ENCODE data around the gene AKR1B1. TPM values are rescaled to one million over a fixed set of nuclear protein-coding genes. Genes with fewer than 3 reads are reported as not detected.

The AKR1B1 gene
- total RNA-seq, 2 experiments from 2014 or later, result 97.8 to 102 TPM

DNA sequence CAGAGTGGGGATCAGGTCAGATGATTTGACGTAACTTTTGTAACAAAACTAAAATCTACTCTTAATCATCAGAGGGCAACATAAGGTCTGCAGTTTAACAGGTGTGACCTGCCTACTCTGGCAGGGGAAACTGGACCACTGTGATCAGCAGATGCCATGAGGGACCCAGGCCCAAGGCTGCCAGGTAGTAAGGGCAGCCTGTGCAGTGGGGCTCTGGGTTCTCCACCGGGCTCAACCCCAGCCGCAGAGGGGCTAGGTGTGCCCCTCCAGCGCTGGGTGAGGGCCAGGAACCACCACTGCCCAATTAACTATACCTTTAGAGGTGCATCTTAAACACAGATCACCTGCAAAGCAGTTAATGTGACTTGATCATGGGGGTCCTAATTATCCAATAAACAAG lies 17.6 kb downstream of the AKR1B1 start:
- Mint-ChIP-seq H3K4me1 (ENCODE audit: low read depth) (no peaks in the 10 kb centered on the region), H3K27ac (no peak overlapping the region), H3K9me3 (peaks cover 6% of the 10 kb centered on the region), H3K27me3 (no peaks in the 10 kb centered on the region), H3K4me3 (no peak overlapping the region), H3K36me3 (peaks cover 67% of the 10 kb centered on the region)
- CTCF ChIA-PET, result no interaction called here
- POLR2A ChIA-PET, result no interaction called here
- no peak for DNase-seq
- intact Hi-C loops (cut with micrococcal nuclease), result no loop called here

DNA sequence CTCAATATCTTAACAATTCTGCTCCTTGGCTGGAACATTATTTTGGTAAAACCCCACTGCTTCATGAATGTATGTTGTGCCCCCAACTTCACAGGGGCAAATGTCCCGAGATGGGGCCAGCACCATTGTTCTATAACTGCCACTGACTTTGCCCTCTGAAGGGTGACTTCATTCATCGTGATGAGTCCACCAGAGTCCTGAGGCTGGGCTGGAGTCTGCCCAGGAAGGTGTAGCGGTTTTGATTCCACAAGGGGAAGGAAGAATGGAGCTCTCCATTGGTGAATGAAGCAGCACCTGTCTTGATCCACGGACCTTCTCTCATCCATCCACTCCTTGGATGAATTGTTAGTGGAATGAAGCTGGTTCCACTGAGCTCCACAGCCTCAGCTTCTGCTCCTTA lies 18.4 kb downstream of the AKR1B1 start:
- H3K27me3 Mint-ChIP-seq, result no peaks in the 10 kb centered on the region
- POLR2A ChIA-PET, result no interaction called here

DNA sequence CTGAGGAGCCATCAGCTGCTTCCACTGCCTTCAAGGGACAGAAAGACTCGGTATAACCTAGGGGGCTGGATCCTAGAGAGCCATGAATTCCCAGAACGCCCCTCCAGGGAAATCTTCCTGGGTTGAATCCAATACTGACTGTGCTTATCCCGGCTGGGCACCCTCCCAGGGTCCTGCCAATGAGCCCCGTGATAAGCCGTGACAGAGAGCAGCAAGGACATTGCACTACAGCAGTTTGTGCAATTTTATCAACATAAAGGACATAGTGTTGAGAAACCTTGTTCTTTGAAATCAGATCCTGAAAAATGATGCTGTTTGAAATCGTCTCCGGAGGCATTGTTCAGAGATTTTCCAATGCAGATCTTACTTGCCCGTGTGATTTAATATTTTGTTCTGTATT lies 18.8 kb downstream of the AKR1B1 start:
- Mint-ChIP-seq H3K36me3 (peaks cover 57% of the 10 kb centered on the region), H3K9me3 (peaks cover 6% of the 10 kb centered on the region), H3K4me1 (ENCODE audit: low read depth) (no peaks in the 10 kb centered on the region), H3K27me3 (no peaks in the 10 kb centered on the region), H3K27ac (no peak overlapping the region), H3K4me3 (no peak overlapping the region)
- intact Hi-C loops (cut with micrococcal nuclease), result no loop called here
- DNase-seq, result no peak
- ChIA-PET CTCF (no interaction called here), POLR2A (no interaction called here)

More for the DNA sequence above, 18.4 kb downstream of the AKR1B1 start:
- Mint-ChIP-seq H3K4me1 (ENCODE audit: low read depth) (no peaks in the 10 kb centered on the region), H3K36me3 (peaks cover 61% of the 10 kb centered on the region), H3K9me3 (peaks cover 6% of the 10 kb centered on the region), H3K4me3 (no peak overlapping the region), H3K27ac (no peak overlapping the region)
- CTCF ChIA-PET, result no interaction called here
- intact Hi-C loops (cut with micrococcal nuclease), result no loop called here
- DNase-seq, result no peak

DNA sequence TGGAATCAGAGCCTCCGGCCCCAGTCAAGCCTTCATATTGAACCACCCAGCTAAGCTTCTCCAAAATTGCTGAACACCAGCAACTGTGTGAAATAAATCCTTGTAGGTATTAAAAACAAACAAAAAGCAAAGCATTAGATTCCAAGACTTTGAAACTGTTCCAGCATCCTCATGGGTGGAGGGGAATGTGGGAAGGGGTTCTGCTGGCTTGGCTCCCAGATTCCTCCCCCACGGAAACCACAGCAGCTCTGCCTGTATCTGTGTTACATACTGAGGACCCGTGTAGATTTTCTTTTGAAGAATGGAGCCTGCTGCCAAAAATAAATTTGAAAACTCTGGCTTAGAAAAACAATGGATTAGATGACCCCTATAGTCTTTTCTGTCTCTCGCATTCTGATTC lies 20.0 kb downstream of the AKR1B1 start:
- POLR2A ChIA-PET, result no interaction called here
- H3K36me3 Mint-ChIP-seq, result peaks cover 45% of the 10 kb centered on the region
- peaks cover 6% of the 10 kb centered on the region for H3K9me3 Mint-ChIP-seq
- CTCF ChIA-PET, result no interaction called here
- H3K4me3 Mint-ChIP-seq, result no peak overlapping the region
- intact Hi-C loops (cut with micrococcal nuclease), result no loop called here
- H3K27ac Mint-ChIP-seq, result no peak overlapping the region
- no peaks in the 10 kb centered on the region for H3K27me3 Mint-ChIP-seq
- H3K4me1 Mint-ChIP-seq (ENCODE audit: low read depth), result no peaks in the 10 kb centered on the region
- DNase-seq, result no peak

DNA sequence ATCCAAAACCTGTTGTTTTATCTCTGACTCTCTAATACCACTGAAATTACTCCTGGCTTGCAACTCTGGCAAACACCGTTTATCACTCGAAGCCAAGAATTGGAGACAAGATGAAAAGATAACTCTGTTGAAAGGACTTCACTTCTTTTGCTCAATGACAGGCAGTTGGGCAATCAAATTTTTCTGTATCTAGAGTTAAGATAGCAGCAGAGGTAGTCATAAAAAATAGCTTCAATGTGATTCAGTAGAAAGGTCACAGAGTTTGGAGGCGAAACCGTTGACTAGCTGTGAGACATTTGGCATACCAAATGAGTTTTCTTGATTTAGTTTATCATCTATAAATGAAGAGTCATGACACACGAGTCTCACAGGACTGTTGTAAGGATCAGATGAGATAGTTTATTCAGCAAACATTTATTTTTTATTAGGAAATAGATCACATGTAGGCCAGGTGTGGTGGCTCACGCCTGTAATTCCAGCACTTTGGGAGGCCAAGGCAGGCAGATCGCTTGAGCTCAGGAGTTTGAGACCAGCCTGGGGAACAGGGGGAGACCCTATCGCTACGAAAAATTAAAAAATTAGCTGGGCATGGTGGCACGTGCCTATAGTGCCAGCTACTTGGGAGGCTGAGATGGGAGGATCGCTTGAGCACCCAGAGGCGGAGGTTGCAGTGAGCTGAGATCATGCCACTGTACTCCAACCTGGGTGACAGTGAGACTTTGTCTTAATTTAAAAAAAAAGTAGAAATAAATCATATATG lies 23.6 kb downstream of the AKR1B1 start:
- no peak for DNase-seq
- Mint-ChIP-seq H3K27me3 (no peaks in the 10 kb centered on the region), H3K36me3 (peaks cover 15% of the 10 kb centered on the region), H3K27ac (no peak overlapping the region), H3K9me3 (peaks cover 6% of the 10 kb centered on the region), H3K4me3 (no peak overlapping the region), H3K4me1 (ENCODE audit: low read depth) (peaks cover 13% of the 10 kb centered on the region)
- intact Hi-C loops (cut with micrococcal nuclease), result no loop called here
- ChIA-PET POLR2A (no interaction called here), CTCF (interaction anchor here (0.7 to 1.6 kb wide), 4 partner anchors 23 to 113 kb away, joined by 3 to 6 read pairs (median 4); no protein-coding TSS in a partner anchor)

DNA sequence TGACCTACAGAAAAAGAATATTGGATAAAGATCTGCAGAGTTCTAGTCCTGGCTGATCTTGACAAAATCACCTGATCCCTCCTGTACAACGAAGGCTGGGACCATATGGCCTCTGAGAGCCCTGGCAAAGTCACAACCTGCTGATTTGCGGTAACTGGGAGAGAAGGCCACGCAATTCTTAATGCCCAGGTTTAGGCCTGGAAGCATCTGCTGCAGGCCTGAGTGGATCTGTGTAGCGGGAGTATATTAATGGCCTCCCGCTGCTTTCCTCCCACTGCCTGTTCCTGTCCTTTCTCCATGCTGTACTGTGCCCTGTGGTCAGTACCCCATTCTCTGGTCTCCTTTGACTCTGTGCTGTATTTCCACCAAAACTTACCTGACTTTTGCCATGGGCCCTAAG lies 24.2 kb downstream of the AKR1B1 start:
- intact Hi-C loops (cut with micrococcal nuclease), result no loop called here
- Mint-ChIP-seq H3K27me3 (no peaks in the 10 kb centered on the region), H3K36me3 (peaks cover 10% of the 10 kb centered on the region), H3K27ac (no peak overlapping the region), H3K9me3 (peaks cover 6% of the 10 kb centered on the region), H3K4me3 (no peak overlapping the region), H3K4me1 (ENCODE audit: low read depth) (peaks cover 13% of the 10 kb centered on the region)
- DNase-seq, result no peak
- POLR2A ChIA-PET, result no interaction called here
- CTCF ChIA-PET, result interaction anchor here (0.7 to 1.6 kb wide), 3 partner anchors 23 to 113 kb away, joined by 3 to 5 read pairs (median 3); no protein-coding TSS in a partner anchor

DNA sequence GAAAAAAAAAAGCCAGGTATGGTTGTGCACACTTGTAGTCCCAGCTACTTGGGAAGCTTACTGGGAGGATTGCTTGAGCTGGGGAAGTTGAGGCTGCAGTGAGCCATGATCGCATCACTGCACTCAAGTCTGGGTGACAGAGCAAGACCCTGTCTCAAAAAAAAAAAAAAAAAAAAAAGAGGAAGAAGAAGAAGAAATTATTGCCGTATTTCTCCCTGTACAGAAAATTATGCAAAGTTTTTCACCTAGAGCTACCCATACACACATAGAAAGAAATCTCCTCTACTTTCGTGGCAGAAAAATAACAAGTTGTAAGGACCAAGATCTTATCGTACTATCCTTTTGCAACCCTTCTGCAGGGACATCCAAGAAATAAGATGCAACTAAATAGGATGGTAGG lies 25.5 kb downstream of the AKR1B1 start:
- peaks cover under 1% of the 10 kb centered on the region for H3K36me3 Mint-ChIP-seq
- ChIA-PET POLR2A (interaction anchor here (1.2 kb wide), 1 partner anchor 117 kb away, joined by 5 read pairs; the partner anchor contains the start of gene SLC35B4), CTCF (interaction anchor here (0.6 to 2.6 kb wide), 21 partner anchors 10 to 611 kb away, joined by 3 to 92 read pairs (median 6); partner anchors contain the start of genes AGBL3, AKR1B1 and AKR1B15)
- intact Hi-C loops (cut with micrococcal nuclease), result loop anchor here (2.0 kb wide), 2 partner anchors 117 to 321 kb away; partner anchors contain the start of gene SLC35B4
- DNase-seq, result no peak
- no peaks in the 10 kb centered on the region for H3K27me3 Mint-ChIP-seq
- peaks cover 3% of the 10 kb centered on the region for H3K9me3 Mint-ChIP-seq
- H3K27ac Mint-ChIP-seq, result no peak overlapping the region
- H3K4me1 Mint-ChIP-seq (ENCODE audit: low read depth), result peaks cover 13% of the 10 kb centered on the region
- no peak overlapping the region for H3K4me3 Mint-ChIP-seq

DNA sequence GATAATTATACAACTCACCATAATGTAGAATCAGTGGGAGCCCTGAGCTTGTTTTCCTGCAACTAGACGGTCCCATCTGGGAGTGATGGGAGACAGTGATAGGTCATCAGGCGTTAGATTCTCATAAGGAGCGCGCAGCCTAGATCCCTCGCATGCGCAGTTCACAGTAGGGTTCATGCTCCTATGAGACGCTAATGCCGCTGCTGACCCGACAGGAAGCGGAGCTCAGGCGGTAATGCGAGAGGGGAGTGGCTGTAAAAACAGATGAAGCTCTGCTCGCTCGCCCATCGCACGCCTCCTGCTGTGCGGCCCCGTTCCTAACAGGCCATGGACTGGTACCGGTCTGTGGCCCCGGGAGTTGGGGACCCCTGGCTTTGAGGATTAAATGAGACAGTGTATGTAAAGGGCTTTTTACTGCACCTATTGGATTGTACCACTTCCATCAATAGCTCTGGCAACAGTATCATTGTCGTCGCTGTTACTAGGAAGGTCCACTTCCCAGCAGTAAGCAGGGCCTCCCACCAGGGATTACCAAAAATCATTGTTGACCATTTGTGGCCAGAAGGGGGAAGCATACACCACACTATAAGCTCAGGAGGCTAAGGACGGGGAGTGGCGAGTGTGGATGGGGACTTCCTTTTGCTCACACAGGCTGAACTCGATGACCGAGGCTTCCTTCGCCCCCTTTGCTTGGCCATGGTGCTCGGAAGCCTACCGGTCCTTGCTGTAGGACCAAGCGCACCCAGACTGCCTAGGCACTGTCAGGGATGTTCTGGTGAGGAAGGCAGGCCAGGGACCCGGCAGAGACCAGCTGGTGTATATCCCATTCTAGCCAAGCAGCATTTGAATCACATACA lies 26.4 kb downstream of the AKR1B1 start:
- peaks cover under 1% of the 10 kb centered on the region for H3K9me3 Mint-ChIP-seq
- ChIA-PET CTCF (interaction anchor here (0.5 to 2.6 kb wide), 39 partner anchors 11 to 554 kb away, joined by 3 to 92 read pairs (median 4); partner anchors contain the start of genes AGBL3, AKR1B1, AKR1B15 and BPGM), POLR2A (interaction anchor here (1.2 kb wide), 1 partner anchor 116 kb away, joined by 5 read pairs; the partner anchor contains the start of gene SLC35B4)
- H3K27ac Mint-ChIP-seq, result peak overlapping the region; percentile 80
- H3K27me3 Mint-ChIP-seq, result no peaks in the 10 kb centered on the region
- DNase-seq, result peak; percentile 81
- no peaks in the 10 kb centered on the region for H3K36me3 Mint-ChIP-seq
- H3K4me1 Mint-ChIP-seq (ENCODE audit: low read depth), result peaks cover 13% of the 10 kb centered on the region
- peak overlapping the region; percentile 70 for H3K4me3 Mint-ChIP-seq
- intact Hi-C loops (cut with micrococcal nuclease), result loop anchor here (1.0 to 2.0 kb wide), 6 partner anchors 27 to 322 kb away; partner anchors contain the start of genes AKR1B1 and SLC35B4

DNA sequence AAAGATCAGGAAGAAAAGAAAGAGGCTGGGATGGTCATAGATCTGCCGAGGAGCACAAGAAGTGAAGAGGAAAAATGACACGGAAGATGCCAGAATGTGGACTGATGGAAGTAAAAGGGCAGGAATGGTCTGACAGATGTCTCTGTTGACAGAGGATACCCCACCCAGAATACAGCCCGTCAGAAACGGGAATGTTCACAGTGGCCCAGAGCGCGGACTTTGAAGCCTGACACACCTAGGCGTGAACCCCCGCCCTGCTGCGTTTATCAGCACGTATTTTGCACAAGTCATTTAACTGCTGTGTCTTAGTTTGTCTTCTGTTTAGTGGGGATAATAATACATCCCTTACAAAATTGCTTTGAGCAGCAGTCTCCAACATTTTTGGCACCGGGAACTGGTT lies 27.1 kb downstream of the AKR1B1 start:
- Mint-ChIP-seq H3K36me3 (no peaks in the 10 kb centered on the region), H3K4me3 (peak overlapping the region; percentile 70), H3K27me3 (no peaks in the 10 kb centered on the region), H3K9me3 (no peaks in the 10 kb centered on the region), H3K27ac (no peak overlapping the region), H3K4me1 (ENCODE audit: low read depth) (peaks cover 13% of the 10 kb centered on the region)
- intact Hi-C loops (cut with micrococcal nuclease), result loop anchor here (1.0 to 2.0 kb wide), 6 partner anchors 27 to 323 kb away; partner anchors contain the start of genes AKR1B1 and SLC35B4
- DNase-seq, result no peak
- ChIA-PET CTCF (interaction anchor here (0.5 to 2.6 kb wide), 27 partner anchors 11 to 555 kb away, joined by 3 to 92 read pairs (median 5); partner anchors contain the start of genes AGBL3, AKR1B1, AKR1B15 and BPGM), POLR2A (no interaction called here)

DNA sequence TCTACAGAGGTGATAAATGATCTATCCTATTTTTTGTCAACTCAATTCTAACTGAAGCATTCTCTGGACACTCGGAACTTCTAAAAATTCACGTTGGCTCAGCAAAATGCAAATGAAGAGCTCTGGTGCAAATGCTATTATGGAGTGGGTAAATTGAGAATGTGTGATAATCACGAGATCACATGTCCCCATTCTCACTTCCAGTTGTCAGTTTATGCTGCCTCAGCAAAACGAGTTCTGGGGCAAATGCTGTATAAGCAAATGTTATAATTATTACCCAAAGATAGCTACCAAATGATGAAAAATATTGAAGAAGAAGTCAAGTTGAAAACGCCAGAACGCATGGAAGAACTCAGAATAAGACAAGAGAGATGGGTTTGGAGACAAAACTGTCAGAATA lies 29.4 kb downstream of the AKR1B1 start:
- H3K27ac Mint-ChIP-seq, result no peak overlapping the region

DNA sequence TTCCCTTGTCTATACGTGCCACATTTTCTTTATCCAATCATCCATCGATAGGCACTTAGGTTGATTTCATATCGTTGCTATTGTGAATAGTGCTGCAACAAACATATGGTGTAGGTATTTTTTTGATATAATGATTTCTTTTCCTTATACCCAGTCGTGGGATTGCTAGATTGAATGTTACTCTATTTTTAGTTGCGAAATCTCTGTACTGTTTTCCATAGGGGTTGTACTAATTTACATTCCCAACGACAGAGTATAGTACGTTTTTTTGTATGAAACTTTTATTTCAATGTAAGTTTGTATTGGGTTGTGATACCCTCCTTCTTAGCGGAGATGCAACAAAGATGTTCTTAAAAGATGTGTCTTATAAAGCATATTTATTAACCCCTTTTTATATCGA lies 30.0 kb downstream of the AKR1B1 start:
- no peak overlapping the region for H3K4me3 Mint-ChIP-seq
- DNase-seq, result no peak
- H3K27me3 Mint-ChIP-seq, result no peaks in the 10 kb centered on the region
- ChIA-PET POLR2A (no interaction called here), CTCF (interaction anchor here (2.9 to 3.0 kb wide), 2 partner anchors 86 to 119 kb away, joined by 9 to 13 read pairs; no protein-coding TSS in a partner anchor)
- no peak overlapping the region for H3K27ac Mint-ChIP-seq
- H3K36me3 Mint-ChIP-seq, result no peaks in the 10 kb centered on the region
- intact Hi-C loops (cut with micrococcal nuclease), result no loop called here
- H3K9me3 Mint-ChIP-seq, result no peaks in the 10 kb centered on the region
- H3K4me1 Mint-ChIP-seq (ENCODE audit: low read depth), result peaks cover 13% of the 10 kb centered on the region

More for the DNA sequence above, 29.4 kb downstream of the AKR1B1 start:
- ChIA-PET POLR2A (no interaction called here), CTCF (interaction anchor here (0.9 to 3.0 kb wide), 4 partner anchors 21 to 173 kb away, joined by 3 to 13 read pairs (median 6); no protein-coding TSS in a partner anchor)
- Mint-ChIP-seq H3K36me3 (no peaks in the 10 kb centered on the region), H3K9me3 (no peaks in the 10 kb centered on the region), H3K4me1 (ENCODE audit: low read depth) (peaks cover 13% of the 10 kb centered on the region), H3K4me3 (no peak overlapping the region), H3K27me3 (no peaks in the 10 kb centered on the region)
- no peak for DNase-seq
- intact Hi-C loops (cut with micrococcal nuclease), result no loop called here

DNA sequence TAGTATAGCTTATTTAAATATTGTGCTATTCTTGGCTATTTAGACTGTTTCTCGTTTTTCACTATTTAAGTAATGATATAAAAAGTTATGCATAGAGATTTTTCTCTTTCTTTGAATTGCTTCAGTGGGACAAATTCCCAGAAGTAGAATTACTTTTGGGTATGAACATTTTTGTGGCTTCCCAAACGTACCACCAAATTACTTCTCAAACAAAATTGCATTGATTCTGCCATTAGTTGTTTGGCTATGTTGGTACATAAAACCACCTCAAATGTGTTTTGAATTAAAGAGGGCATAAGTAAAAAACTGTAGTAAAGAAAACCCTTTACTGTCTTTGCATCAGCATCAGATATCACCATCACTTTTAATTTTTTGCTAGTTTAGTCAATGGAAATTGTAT lies 31.0 kb downstream of the AKR1B1 start:
- no peaks in the 10 kb centered on the region for H3K27me3 Mint-ChIP-seq
- H3K27ac Mint-ChIP-seq, result no peak overlapping the region
- H3K4me1 Mint-ChIP-seq (ENCODE audit: low read depth), result peaks cover 10% of the 10 kb centered on the region
- ChIA-PET POLR2A (no interaction called here), CTCF (interaction anchor here (2.9 to 3.0 kb wide), 2 partner anchors 87 to 120 kb away, joined by 9 to 13 read pairs; no protein-coding TSS in a partner anchor)
- no peaks in the 10 kb centered on the region for H3K36me3 Mint-ChIP-seq
- intact Hi-C loops (cut with micrococcal nuclease), result no loop called here
- no peak overlapping the region for H3K4me3 Mint-ChIP-seq
- no peak for DNase-seq
- no peaks in the 10 kb centered on the region for H3K9me3 Mint-ChIP-seq
